HUDEP-2 (cell line): Measurements from ENCODE around the gene FPGS.
A peak's percentile ranks its signal among the peaks of the same experiment; 100 is the strongest.
"Not testable (repeated sequence)": the region's sequence is repeated elsewhere in the genome, so short reads cannot be mapped to it uniquely, and the experiment has no call there.

Experiments used
- DNase-seq, 76 experiments: peaks; one replicate each; lab custom pipeline; 2025; ENCODE audit not compliant: unreplicated experiment in 76 of 76; lab: John Stamatoyannopoulos, UW

FPGS gene

GRCh38 chr9:127770905-127771569 is 31.6 kb upstream of the FPGS start:
- DNase-seq, result peak; percentile 42 to 98 (median 94)

- no peak for DNase-seq
These were observed 31.0 kb upstream of the FPGS start for GRCh38 chr9:127771570-127772189.

DNA sequence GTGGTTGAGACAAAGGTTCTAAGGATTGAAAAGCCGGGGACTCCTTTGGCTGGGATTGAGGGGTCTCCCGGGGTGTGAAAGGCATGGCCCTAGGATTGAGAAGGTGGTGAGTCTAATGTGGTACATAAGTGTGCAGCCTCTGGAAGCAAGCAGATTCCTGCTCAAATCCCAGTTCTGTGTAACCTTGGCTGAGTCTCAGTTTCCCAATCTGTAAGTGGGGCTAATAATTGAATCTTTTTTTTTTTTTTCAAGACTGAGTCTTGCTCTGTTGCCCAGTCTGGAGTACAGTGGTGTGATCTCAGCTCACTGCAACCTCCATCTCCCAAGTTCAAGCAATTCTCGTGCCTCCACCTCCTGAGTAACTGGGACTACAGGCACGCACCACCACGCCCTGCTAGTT is 30.1 kb upstream of the FPGS start:
- no peak for DNase-seq

DNA sequence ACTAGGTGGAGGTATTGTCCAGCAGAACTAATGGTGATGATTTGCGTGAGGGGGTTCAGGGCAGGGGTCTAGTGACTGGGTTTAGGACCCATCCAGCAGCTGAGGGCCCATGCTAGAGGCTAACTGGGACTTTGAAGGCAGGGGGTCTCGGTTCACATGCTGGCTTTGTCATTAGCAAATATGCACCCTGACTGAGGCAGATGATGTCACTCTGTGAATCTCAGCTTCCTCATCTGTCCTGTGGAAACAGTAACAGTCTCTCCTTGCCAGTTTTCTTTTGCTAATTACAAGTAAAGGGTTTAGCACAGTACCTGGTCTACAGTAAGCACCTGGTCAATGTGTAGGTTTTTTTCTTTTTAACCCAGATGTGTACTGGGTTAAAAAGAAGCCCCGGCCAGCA is 29.4 kb upstream of the FPGS start:
- no peak for DNase-seq

DNA sequence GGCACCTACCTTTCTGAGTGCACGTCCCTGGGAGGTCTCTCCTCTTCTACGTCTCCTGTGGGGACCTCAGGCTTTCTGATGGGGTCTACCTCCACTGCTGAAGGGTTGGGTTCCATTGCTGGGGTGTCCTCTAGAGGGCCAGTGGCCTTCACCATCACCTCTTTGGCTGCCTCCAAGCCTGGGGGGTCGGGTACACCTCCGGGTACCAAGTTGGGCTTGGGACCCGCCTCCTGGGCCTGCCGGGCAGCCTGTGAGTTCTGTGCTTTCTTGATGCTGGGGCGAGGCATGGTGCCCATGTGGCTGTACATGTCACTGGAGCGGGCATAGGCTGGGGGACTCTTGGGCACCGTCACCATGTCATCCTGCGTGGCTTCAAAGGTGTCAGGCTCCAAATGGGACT is 28.7 kb upstream of the FPGS start:
- DNase-seq, result no peak

DNA sequence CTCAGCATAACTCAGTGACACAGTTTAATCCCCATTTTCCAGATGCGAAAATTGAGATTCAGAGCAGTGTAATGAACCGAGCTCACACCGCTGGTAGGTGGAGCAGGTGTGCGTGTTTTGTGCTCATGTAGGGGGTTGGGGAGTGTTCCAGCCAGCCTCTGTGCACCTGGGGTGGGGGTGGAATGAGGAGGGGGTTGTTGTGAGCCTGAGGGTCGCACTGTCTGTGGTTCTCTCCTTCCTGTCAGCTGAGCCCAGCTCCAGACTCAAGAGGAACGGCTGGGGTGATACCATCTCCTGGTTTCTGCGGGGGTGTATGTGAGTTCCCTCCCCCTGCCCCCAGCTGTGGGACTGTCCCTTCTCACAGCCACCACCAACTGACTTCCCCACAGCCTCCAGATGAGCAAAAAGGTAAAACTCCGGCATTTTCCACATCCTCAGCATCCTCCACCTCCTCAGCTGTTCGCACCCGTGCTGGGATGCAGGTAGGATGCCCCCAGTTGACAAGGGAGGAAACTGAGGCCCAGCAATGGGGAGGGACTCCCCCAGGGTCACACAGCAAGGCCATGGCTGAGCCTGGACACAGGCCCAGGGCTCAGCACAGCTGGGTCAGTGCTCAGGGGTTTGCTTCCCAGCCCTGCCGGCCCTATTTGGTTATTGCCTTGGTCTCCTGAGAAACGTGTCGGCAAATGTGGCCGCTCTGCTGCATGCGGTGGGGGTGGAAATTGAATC is 26.3 kb upstream of the FPGS start:
- DNase-seq, result peak in 55 of 76 experiments; percentile 7 to 77 (median 47)

DNA sequence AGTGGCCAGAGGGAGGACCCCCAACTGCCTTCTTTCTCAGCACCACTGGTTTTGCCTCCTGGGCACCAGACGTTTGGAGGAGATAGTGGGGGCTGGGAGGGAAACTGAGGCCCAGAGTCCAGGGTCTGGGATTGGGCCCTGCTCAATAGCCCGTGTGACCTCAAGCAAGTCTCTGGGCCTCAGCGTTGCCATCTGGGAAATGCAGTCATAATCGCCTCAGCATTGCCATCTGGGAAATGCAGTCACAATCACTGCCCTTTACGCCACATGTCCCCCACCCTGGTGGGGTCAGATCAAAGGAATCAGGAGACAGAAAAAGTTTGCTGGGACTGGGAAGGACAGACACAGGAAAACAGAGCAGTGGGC is 25.8 kb upstream of the FPGS start:
- no peak for DNase-seq

DNA sequence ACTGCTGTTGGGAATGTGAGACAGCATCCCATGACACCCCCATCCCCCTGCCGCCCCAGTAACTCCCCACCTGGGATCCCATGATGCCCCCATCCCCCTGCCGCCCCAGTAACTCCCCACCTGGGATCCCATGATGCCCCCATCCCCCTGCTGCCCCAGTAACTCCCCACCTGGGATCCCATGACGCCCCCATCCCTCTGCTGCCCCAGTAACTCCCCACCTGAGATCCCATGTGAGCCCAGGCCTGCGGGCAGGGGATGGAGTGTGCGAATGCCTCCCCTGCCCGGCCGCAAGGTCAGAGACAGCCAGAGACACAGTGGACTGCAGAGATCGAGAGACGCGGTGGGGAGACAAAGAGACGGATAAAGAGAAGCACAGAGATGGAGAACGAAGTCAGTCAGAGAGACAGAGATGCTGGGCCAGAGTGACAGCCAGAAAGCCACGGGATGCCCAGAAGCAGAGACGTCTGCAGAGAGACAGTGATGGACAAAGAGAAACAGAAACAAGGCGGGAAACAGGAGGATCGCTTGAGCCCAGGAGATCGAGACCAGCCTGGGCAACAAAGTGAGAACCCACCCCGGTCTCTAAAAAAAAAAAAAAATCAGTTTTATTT is 25.2 kb upstream of the FPGS start:
- DNase-seq, result no peak

DNA sequence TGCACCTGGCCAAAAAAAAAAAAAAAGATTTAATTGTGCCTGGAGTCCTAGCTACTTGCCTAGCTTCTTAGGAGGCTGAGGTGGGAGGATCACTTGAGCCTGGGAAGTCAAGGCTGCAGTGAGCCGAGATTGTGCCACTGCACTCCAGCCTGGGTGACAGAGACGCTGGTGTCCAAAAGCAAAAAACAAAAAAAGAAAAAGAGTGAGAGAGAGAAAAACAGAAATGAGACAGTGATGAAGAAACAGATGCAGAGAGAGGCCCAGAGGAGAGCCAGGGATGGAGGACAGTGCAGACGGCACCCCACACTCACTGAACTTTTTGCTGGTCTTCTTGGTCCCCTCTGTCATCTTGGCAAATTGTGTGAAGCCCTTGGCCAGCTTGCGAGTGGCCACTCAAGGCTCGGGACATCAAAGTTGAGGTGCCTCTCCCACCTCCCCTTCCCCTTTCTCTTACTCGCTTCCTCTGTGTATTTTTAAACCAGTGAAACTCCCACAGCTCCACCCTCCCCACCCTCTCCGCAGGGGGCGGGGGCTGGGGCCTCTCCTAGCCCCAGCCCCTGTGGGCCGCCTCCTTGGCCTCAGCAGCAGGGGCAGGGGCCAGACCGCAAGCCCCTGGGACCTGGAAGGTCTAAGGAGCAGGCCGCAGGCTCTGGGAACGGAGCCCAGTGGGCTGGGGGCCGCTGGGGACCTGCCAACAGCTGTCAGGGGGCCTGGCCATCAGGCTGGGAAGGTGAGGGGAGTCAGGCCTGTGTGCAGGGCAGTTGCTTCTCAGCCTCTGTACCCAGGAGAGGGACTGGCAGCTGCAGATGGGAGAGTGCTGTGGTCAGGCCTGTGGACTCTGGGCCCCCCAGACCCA is 24.2 kb upstream of the FPGS start, which contains the start of gene SH2D3C:
Gene SH2D3C, minus strand, starts transcription at position 387 of the 856 bp plus-strand sequence. Its CDS starts 39 bp downstream, at position 348.
- no peak for DNase-seq

GRCh38 chr9:127779136-127779981 is 23.3 kb upstream of the FPGS start:
- DNase-seq, result no peak

- no peak for DNase-seq
These were observed 22.4 kb upstream of the FPGS start for GRCh38 chr9:127780126-127780885.

- DNase-seq, result not testable (repeated sequence)
These were observed 21.8 kb upstream of the FPGS start for GRCh38 chr9:127780909-127781308.

DNA sequence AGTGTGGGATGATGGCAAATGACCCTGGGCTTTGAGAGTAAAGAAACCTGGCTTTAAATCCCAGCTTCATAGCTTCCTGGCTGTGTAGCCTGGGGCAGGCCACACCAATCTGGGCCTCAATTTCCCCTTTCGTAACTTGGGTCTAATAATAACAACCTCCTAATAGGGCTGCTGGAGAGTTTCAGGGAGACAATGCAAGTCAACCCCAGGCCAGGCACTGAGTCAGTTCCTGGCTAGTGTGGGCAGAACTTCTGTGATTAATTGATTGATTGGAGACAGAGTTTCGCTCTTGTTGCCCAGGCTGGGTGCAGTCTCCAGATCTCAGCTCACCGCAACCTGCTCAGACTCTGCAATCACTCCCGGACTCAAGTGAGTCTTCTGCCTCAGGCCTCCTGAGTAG is 20.9 kb upstream of the FPGS start:
- DNase-seq, result no peak

DNA sequence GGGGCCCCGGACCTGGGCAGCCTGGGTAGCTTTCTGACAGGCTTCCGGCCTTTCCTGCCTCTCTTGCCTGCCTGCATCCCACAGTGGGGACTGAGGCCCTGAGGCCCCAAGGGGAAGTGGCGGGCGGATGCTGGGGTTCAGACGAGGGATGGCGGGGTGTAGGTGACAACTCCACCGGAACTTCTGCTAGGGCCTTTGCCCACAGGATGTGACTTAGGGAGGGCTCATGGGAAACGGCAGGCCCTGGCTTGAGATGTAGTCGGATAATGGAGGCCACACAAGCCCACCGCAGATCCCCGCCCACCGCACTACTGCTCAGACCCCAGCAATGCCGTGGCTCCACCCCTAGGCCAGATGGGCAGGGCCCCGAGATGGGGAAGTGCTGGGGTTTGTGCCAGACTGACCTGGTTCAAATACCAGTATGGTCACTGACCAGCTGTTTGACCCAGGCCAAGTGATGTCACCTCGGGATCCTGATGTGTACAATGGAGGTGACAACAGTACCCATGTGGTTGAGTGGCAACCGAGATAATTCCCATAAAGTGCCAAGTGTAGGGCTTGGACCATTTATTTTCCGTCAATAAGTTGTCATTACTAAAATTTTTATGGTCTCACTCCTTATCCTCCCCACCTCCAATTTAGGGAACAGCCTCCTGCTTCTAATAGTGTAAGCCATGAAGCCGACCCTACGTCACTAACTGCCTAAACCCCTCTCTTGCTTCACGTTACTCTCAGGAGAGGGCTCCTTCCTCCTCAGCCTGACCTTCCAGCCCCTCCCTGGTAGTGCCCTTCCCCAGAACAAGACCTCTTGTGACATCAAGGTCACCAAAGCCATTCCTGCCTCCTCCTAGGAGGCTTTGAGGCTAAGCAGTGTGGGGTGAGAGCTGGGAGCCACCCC is 19.3 kb upstream of the FPGS start:
- DNase-seq, result peak in 1 of 76 experiments; percentile 15

- DNase-seq, result peak in 71 of 76 experiments; percentile 9 to 90 (median 73)
These were observed 17.4 kb upstream of the FPGS start for GRCh38 chr9:127785023-127785932.

DNA sequence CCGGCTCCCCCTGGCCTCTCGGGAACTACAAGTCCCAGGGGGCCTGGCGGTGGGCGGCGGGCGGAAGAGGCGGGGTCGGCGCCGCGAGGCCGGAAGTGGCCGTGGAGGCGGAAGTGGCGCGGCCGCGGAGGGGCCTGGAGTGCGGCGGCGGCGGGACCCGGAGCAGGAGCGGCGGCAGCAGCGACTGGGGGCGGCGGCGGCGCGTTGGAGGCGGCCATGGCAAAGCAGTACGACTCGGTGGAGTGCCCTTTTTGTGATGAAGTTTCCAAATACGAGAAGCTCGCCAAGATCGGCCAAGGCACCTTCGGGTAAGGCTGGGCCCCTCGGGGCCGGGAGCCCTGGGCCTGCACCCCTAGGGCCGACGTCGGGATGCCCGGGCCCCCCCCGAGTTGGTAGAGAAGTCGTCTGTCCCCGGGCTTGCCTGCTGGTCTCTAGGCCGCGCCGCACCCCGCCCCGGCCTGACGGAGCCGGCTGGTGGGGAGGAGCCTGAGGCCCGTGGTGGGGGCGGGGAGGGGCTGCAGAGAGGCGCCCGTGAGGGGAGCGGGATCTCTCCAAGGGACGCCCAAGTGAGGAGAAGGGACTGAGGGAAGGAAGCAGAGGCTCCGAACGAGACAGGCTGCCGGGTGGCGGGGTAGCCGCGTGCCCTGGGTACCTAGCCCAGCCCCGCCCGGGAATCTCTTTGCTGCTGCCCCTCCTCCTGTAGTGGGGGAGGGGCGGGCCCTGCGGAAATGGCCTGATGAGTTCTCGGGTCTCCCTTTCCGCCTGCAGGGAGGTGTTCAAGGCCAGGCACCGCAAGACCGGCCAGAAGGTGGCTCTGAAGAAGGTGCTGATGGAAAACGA is 16.5 kb upstream of the FPGS start, which contains the start of gene CDK9:
Gene CDK9, plus strand, starts transcription at position 102 of the 840 bp plus-strand sequence. Its CDS starts 115 bp downstream, at position 217.
- DNase-seq, result peak in 72 of 76 experiments; percentile 37 to 90 (median 82)
